Subcutaneous adipose tissue (tissue), 4 donors: ENCODE data around the gene HOXA13. TPM values are rescaled to one million over a fixed set of nuclear protein-coding genes. Genes with fewer than 3 reads are reported as not detected.

Experiments used
- total RNA-seq, 4 donors: library from RNA; depleted of rRNA; stranded (reverse); fragments of >200 nt; gene quantifications; one replicate each; pipeline ENCODE4 v1.1.0, GENCODE V29; 2016
- TF ChIP-seq, protein P1 (sequence below): fragments of 450-650 bp; IDR thresholded peaks from one replicate; pipeline ENCODE4 v1.5.1; 2016; ENCODE audit warnings: low read depth, mild to moderate bottlenecking, control low read depth, antibody characterized with exemption, moderate library complexity

HOXA13 gene
- total RNA-seq = under 1 TPM in 3 of 4 donors, not detected in 1; 0.44 to 0.68 (median 0.65) TPM

DNA sequence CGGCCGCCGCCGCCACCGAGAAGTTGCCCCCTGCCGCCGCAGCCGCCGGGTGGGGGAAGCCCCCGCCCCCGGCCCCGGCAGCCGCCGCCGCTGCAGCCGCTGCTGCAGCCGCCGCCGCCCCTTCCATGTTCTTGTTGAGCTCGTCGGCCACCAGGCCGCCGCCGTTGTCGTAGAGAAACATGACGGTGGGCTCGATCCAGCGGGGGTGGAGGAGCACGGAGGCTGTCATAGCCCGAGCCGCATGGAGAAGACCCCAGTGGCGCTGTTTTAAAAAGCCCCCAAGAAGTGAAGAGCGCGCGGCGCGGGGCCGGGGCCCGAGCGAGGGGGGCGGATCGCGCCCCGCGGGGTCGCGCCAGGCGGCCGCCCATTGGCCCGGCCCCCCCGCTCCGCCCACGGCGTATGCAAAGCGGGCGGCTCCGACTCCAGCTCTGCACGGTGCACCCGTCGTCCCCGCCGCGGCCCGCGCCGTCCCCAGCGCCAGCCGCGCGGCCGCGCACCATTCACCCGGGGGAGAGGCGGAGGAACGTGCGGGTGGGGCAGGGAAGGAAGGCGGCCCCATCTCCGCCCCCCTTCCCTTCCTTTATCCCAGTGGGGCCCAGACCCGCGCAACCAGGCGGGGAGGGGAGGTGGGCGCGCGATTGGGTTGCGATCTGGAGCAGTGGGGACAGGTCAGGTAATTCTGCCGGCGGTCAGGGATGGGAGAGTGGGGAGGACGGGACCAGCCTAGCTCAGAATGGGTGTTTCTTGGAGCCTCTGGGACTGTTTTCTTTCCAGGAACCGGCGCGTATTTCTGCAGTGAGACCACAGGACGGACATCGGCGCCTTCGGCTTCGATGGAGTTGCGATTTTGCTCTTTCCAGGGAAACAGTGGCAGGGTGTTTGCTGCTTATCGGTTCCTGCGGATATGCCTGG lies at the start of gene HOXA13:
Gene HOXA13 (minus strand): TSS at position 243 of the 912 bp plus-strand sequence. CDS start 14 bp downstream, at position 229.
- TF ChIP-seq, protein P1, sequence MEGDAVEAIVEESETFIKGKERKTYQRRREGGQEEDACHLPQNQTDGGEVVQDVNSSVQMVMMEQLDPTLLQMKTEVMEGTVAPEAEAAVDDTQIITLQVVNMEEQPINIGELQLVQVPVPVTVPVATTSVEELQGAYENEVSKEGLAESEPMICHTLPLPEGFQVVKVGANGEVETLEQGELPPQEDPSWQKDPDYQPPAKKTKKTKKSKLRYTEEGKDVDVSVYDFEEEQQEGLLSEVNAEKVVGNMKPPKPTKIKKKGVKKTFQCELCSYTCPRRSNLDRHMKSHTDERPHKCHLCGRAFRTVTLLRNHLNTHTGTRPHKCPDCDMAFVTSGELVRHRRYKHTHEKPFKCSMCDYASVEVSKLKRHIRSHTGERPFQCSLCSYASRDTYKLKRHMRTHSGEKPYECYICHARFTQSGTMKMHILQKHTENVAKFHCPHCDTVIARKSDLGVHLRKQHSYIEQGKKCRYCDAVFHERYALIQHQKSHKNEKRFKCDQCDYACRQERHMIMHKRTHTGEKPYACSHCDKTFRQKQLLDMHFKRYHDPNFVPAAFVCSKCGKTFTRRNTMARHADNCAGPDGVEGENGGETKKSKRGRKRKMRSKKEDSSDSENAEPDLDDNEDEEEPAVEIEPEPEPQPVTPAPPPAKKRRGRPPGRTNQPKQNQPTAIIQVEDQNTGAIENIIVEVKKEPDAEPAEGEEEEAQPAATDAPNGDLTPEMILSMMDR = no peak

DNA sequence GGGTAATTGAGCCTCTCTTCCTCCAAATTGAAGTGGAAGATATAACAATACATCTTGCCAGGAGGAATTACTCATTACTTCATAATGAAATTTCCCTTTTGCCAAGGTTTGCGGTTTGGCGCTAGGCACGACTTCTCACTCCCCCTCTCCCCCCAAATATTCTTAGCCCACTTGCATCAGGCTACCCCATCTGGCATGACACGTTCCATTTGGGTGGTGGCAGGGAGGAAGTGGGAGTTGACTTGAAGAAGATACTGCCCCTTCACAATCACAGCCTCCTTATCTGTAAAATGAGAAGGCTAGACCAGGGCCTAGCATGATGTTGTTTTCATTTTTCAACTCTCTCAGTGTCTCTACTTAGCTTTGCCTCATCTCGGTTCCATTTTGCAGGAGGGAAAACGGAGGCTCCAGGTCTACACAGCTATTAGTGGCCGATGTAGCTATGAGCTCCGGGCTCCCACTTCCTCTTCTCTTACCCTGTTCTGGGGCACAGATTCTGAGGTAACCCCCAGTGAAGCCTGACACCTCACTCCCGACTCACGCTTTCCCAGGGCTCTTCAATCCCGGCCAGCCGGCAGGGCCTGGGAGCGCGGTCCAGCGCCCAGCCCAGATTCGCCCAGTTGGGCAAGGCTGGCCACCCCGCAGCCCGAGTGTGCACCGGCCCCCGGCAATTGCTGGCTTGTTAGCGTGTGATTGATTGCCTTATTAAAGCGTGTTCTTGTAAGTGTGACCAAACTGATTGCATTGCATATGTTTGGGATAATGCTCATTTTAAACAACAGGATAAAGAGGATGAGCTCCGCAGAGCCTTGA lies 49.2 kb upstream of the HOXA13 start:
- TF ChIP-seq, protein P1 = no peak

DNA sequence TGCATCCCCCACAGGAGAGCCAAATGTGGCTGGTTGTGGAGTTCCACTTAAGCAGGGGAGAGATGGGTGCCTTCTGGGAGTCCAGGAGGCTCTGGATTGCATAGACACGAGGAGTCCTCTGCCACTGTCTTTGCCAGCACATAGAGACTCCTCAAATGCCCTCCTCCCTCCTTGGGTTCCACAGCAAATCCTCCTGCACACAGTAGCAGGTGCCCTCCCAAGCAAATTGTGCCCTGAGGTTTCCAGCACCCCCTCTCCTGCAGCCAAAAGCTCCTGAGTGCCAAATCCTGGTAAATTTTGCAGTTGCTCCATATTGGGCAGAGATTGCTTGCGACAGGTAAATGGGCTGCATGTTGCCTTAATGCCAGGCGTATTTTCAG lies 48.5 kb upstream of the HOXA13 start:
- TF ChIP-seq, protein P1 = no peak

DNA sequence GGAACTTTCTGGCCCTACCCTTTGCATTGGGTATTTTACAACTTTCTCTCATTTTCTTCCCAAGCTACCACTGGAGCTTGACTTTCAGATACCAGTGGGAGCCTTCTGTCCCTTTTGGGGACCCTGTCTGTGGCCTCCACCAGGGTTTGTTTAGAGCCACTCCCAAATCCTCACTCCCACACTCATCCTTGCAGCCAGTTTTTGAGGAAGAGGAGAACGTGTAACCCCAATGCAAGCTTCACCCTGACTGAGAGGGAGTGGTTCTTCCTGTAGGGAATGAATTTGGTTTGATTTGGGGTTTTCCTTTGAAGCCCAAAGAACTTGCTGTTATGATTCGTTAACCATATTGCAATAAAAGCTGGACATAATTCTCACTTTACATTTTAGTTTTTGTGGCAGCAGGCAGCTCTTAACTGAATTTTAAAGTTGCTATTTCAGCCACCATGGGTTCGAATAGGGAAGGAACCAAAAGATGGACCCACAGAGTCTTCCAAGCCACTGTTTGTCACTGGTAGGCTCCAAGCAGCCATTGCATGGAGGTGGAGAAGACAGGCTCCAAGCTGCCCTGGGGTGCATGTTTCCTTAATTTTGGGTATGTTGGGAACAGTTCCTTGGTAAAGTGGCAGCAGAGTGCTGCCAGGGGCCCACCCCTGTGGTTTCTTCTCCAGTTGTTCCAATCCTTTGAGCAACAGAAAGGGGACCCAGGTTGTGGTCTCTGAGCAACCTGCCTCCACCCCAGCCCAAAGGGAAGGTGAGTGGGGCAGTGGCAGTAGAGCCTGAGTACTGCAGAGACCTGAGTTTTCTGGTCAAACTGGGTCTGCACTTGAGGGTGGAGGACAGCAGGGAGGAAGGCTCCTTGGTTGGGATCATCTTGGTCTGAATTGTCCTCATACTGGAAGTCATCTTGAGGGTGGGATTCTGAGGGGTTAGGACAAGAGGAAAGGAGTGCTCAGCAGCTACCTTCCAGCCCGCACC lies 47.8 kb upstream of the HOXA13 start:
- TF ChIP-seq, protein P1 = no peak

DNA sequence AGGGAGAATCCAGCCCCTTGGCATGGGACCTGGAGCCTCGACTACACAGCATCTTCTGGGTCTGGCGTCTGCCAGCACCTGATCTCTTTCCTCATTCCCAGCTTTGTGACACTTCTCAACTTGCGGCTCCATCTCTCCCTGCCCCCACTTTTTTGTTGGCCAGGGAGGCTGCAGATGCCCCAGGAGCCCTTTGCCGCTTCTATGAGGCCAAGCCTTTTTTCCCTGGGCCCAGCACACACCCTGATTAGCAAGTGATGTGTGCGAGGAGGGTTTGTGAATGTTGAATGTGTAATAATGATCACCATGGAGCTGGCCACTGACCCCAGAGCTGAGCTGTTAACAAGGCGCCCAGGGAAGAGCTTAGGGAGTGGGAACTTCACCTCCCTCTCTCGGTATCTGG lies 47.1 kb upstream of the HOXA13 start:
- TF ChIP-seq, protein P1 = no peak

DNA sequence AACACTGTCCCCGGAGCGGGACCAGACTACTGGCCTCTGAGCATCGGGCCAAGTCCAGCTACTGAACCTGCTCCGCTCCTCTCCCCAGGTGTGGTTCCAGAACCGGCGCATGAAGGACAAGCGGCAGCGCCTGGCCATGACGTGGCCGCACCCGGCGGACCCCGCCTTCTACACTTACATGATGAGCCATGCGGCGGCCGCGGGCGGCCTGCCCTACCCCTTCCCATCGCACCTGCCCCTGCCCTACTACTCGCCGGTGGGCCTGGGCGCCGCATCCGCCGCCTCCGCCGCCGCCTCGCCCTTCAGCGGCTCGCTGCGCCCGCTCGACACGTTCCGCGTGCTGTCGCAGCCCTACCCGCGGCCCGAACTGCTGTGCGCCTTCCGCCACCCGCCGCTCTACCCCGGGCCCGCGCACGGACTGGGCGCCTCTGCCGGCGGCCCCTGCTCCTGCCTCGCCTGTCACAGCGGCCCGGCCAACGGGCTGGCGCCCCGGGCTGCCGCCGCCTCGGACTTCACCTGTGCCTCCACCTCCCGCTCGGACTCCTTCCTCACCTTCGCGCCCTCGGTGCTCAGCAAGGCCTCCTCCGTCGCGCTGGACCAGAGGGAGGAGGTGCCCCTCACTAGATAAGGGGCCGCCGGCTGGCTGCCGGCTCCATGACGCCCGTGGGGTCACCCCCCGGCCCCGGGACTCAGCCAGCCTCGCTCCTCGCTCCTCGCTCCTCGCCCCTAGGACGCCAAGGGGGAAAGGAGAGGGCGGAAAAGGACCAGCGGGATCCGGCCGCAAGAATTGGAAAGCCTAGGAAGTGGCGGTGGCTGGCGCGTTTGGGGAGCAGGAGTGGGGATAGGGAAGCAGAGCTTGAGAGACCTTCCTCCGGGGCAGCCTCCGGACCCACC lies 46.2 kb upstream of the HOXA13 start:
- TF ChIP-seq, protein P1 = no peak
